RWPE1 (cell line): ENCODE results near the gene ADAMTS2.

Experiments used
- CTCF ChIA-PET: fragments of 350-600 bp; sonication (Branson Sonifier 250); formaldehyde crosslinking; extraction: SDS; loops from one replicate; lab custom pipeline; 2021; lab: Yijun Ruan, JAX
- POLR2A ChIA-PET: fragments of 400-600 bp; formaldehyde crosslinking; extraction: SDS; loops from one replicate; lab custom pipeline; 2020; ENCODE audit warnings: antibody characterized with exemption; ENCODE audit not compliant: low non-redundant PET; lab: Yijun Ruan, JAX
- DNase-seq: peaks from one replicate; pipeline ENCODE4 v3.0.0; 2012; ENCODE audit warnings: low spot score
- H3K27ac ChIP-seq: fragments of 450-650 bp; 2 replicates; pipeline ENCODE4 v1.5.1; 2017
- CTCF ChIP-seq: fragments of 450-650 bp; conservative IDR thresholded peaks from 2 replicates; pipeline ENCODE4 v1.5.1; 2017; ENCODE audit warnings: low read depth, mild to moderate bottlenecking

The ADAMTS2 gene

GRCh38 chr5:179065703-179066102 lies 279.6 kb downstream of the ADAMTS2 start:
- no peak overlapping the region for H3K27ac ChIP-seq
- ChIA-PET CTCF (no interaction called here), POLR2A (no interaction called here)
- no peak for DNase-seq
- no peak for TF ChIP-seq CTCF

GRCh38 chr5:179061025-179061424 lies 284.2 kb downstream of the ADAMTS2 start:
- H3K27ac ChIP-seq = peak overlapping the region; percentile 73
- ChIA-PET POLR2A (no interaction called here), CTCF (no interaction called here)
- TF ChIP-seq CTCF = no peak
- DNase-seq = no peak
